ENCODE measurements around the gene FAM89B. TPM values are rescaled to one million over a fixed set of nuclear protein-coding genes. Genes with fewer than 3 reads are reported as not detected.

The FAM89B gene
- total RNA-seq, 2 experiments from 2014 or later, result 12.7 to 16.0 TPM

- intact Hi-C loops (cut with micrococcal nuclease), result no loop called here
- peaks cover 6% of the 10 kb centered on the region for H3K36me3 Mint-ChIP-seq (ENCODE audit: low read depth)
- ChIA-PET POLR2A (interaction anchor here (0.6 to 1.5 kb wide), 3 partner anchors 9 to 61 kb away, joined by 3 to 4 read pairs (median 3); partner anchors contain the start of gene FAM89B), CTCF (no interaction called here)
- H3K27ac Mint-ChIP-seq, result no peak overlapping the region
- DNase-seq (no peak), ATAC-seq (no peak)
- no peak overlapping the region for H3K4me3 Mint-ChIP-seq
- no peak for TF ChIP-seq CTCF (IDR thresholded peaks at IDR 0.05)
- H3K9me3 Mint-ChIP-seq, result no peaks in the 10 kb centered on the region
- peaks cover 11% of the 10 kb centered on the region for H3K4me1 Mint-ChIP-seq (ENCODE audit: low read depth)
- no peaks in the 10 kb centered on the region for H3K27me3 Mint-ChIP-seq
Observed at GRCh38 chr11:65599955-65600246, 27.6 kb downstream of the FAM89B start.

GRCh38 chr11:65604258-65604657 is 31.9 kb downstream of the FAM89B start:
- no peaks in the 10 kb centered on the region for H3K27me3 Mint-ChIP-seq
- intact Hi-C loops (cut with micrococcal nuclease), result no loop called here
- H3K27ac Mint-ChIP-seq, result no peak overlapping the region
- CTCF ChIA-PET, result interaction anchor here (1.0 to 5.0 kb wide), 5 partner anchors 10 to 63 kb away, joined by 4 to 35 read pairs (median 6); partner anchors contain the start of gene EHBP1L1
- H3K4me3 Mint-ChIP-seq, result no peak overlapping the region
- peaks cover 20% of the 10 kb centered on the region for H3K36me3 Mint-ChIP-seq (ENCODE audit: low read depth)
- ATAC-seq (no peak), DNase-seq (no peak)
- H3K9me3 Mint-ChIP-seq, result no peaks in the 10 kb centered on the region
- TF ChIP-seq CTCF (IDR thresholded peaks at IDR 0.05), result no peak
- POLR2A ChIA-PET, result interaction anchor here (1.9 to 2.5 kb wide), 3 partner anchors 8 to 15 kb away, joined by 8 to 15 read pairs (median 9); partner anchors contain the start of gene KCNK7
- peaks cover 6% of the 10 kb centered on the region for H3K4me1 Mint-ChIP-seq (ENCODE audit: low read depth)

- no peak for TF ChIP-seq CTCF (IDR thresholded peaks at IDR 0.05)
- Mint-ChIP-seq H3K4me1 (ENCODE audit: low read depth) (peaks cover 27% of the 10 kb centered on the region), H3K36me3 (ENCODE audit: low read depth) (peaks cover 23% of the 10 kb centered on the region), H3K9me3 (no peaks in the 10 kb centered on the region), H3K27me3 (no peaks in the 10 kb centered on the region), H3K4me3 (no peak overlapping the region), H3K27ac (no peak overlapping the region)
- intact Hi-C loops (cut with micrococcal nuclease), result no loop called here
- CTCF ChIA-PET, result interaction anchor here (0.6 to 5.0 kb wide), 4 partner anchors 13 to 277 kb away, joined by 3 to 35 read pairs (median 4); no protein-coding TSS in a partner anchor
- DNase-seq (no peak), ATAC-seq (peak; percentile 67)
- POLR2A ChIA-PET, result interaction anchor here (1.0 to 1.4 kb wide), 3 partner anchors 12 to 19 kb away, joined by 3 to 9 read pairs (median 4); no protein-coding TSS in a partner anchor
Observed at GRCh38 chr11:65606876-65607613, 34.7 kb downstream of the FAM89B start.

GRCh38 chr11:65607614-65608426 is 35.5 kb downstream of the FAM89B start:
- Mint-ChIP-seq H3K27me3 (no peaks in the 10 kb centered on the region), H3K9me3 (no peaks in the 10 kb centered on the region), H3K4me3 (no peak overlapping the region), H3K36me3 (ENCODE audit: low read depth) (peaks cover 30% of the 10 kb centered on the region), H3K27ac (no peak overlapping the region), H3K4me1 (ENCODE audit: low read depth) (peaks cover 35% of the 10 kb centered on the region)
- ATAC-seq, result no peak
- CTCF ChIA-PET, result interaction anchor here (1.0 to 1.1 kb wide), 2 partner anchors 14 to 67 kb away, joined by 3 to 4 read pairs; no protein-coding TSS in a partner anchor
- intact Hi-C loops (cut with micrococcal nuclease), result loop anchor here (2.0 kb wide), 1 partner anchor 13 kb away; the partner anchor contains the start of gene KCNK7
- TF ChIP-seq CTCF (IDR thresholded peaks at IDR 0.05), result no peak
- POLR2A ChIA-PET, result interaction anchor here (1.0 to 1.4 kb wide), 3 partner anchors 11 to 20 kb away, joined by 3 to 9 read pairs (median 4); no protein-coding TSS in a partner anchor
- no peak for DNase-seq
